PC-9 (cell line): ENCODE results near the gene PRAMEF14. TPM values are rescaled to one million over a fixed set of nuclear protein-coding genes. Genes with fewer than 3 reads are reported as not detected.
"Not testable (repeated sequence)": the region's sequence is repeated elsewhere in the genome, so short reads cannot be mapped to it uniquely, and the experiment has no call there.

Experiments used
- BruUV-seq: library from RNA; stranded (reverse); fragments of 400-500 nt; replicated peaks from 2 replicates; lab custom pipeline; 2021; lab: Mats Ljungman, UMichigan
- CTCF ChIA-PET: fragments of 300-600 bp; sonication (Branson Sonifier 250); formaldehyde crosslinking; loops from one replicate; lab custom pipeline; 2022; ENCODE audit warnings: antibody characterized with exemption; lab: Charles Lee
- POLR2A ChIA-PET: fragments of 300-600 bp; sonication (Branson Sonifier 250); formaldehyde crosslinking; loops from one replicate; lab custom pipeline; 2022; ENCODE audit warnings: antibody characterized with exemption; ENCODE audit not compliant: unreplicated experiment; lab: Charles Lee
- DNase-seq, 2 experiments: peaks; one replicate each; pipeline versions ENCODE4 v3.0.0 to v3.0.0-alpha.2; 2015 to 2022; ENCODE audit warnings: mixed read lengths in 1 of 2
- H2AFZ ChIP-seq: fragments of 200-600 bp; sonication (generic); 2 replicates; pipeline ENCODE4 v1.8.1; 2017; ENCODE audit warnings: antibody characterized with exemption
- H3F3A ChIP-seq: fragments of 200-600 bp; sonication (generic); 2 replicates; pipeline ENCODE4 v1.8.1; 2017; ENCODE audit warnings: antibody characterized with exemption, mild to moderate bottlenecking, low read depth; ENCODE audit not compliant: insufficient read depth
- H3K27ac ChIP-seq: fragments of 200-600 bp; sonication (generic); 2 replicates; pipeline ENCODE4 v1.6.1; 2016; ENCODE audit warnings: mixed run types
- H3K27me3 ChIP-seq: fragments of 200-600 bp; sonication (generic); 2 replicates; pipeline ENCODE4 v1.6.1; 2016; ENCODE audit warnings: low read depth, mixed run types; ENCODE audit not compliant: insufficient read depth
- H3K36me3 ChIP-seq: fragments of 200-600 bp; sonication (generic); 2 replicates; pipeline ENCODE4 v1.6.1; 2016; ENCODE audit warnings: low read depth, mixed run types
- H3K4me1 ChIP-seq: fragments of 200-600 bp; sonication (generic); replicated peaks from 2 replicates; pipeline ENCODE4 v1.6.1; 2016; ENCODE audit warnings: mixed run types; ENCODE audit not compliant: insufficient read depth
- H3K4me2 ChIP-seq: fragments of 200-600 bp; sonication (generic); 2 replicates; pipeline ENCODE4 v1.6.1; 2017; ENCODE audit warnings: mixed run types
- H3K4me3 ChIP-seq: fragments of 200-600 bp; sonication (generic); 2 replicates; pipeline ENCODE4 v1.6.1; 2016; ENCODE audit warnings: mixed run types
- H3K79me2 ChIP-seq: fragments of 200-600 bp; sonication (generic); 2 replicates; pipeline ENCODE4 v1.6.1; 2017; ENCODE audit warnings: low read depth, mixed run types
- H3K9me2 ChIP-seq: fragments of 200-600 bp; sonication (generic); 2 replicates; pipeline ENCODE4 v1.8.1; 2017; ENCODE audit warnings: mild to moderate bottlenecking; ENCODE audit not compliant: insufficient read depth
- H3K9me3 ChIP-seq: fragments of 200-600 bp; sonication (generic); 2 replicates; pipeline ENCODE4 v1.8.1; 2016; ENCODE audit warnings: low read depth; ENCODE audit not compliant: insufficient read depth
- H4K20me1 ChIP-seq: fragments of 200-600 bp; sonication (generic); 2 replicates; pipeline ENCODE4 v1.8.1; 2017; ENCODE audit not compliant: insufficient read depth
- intact Hi-C: fragments of 100-400 bp; cut with micrococcal nuclease; formaldehyde crosslinking; loops from one replicate; pipeline ENCODE4 v1.10.0; 2022; ENCODE audit not compliant: unreplicated experiment
- total RNA-seq: library from RNA; stranded (reverse); gene quantifications from 2 replicates; pipeline ENCODE4 v1.2.3, GENCODE V29; 2021

PRAMEF14 gene
- total RNA-seq, 1 experiment from 2014 or later, result not detected

DNA sequence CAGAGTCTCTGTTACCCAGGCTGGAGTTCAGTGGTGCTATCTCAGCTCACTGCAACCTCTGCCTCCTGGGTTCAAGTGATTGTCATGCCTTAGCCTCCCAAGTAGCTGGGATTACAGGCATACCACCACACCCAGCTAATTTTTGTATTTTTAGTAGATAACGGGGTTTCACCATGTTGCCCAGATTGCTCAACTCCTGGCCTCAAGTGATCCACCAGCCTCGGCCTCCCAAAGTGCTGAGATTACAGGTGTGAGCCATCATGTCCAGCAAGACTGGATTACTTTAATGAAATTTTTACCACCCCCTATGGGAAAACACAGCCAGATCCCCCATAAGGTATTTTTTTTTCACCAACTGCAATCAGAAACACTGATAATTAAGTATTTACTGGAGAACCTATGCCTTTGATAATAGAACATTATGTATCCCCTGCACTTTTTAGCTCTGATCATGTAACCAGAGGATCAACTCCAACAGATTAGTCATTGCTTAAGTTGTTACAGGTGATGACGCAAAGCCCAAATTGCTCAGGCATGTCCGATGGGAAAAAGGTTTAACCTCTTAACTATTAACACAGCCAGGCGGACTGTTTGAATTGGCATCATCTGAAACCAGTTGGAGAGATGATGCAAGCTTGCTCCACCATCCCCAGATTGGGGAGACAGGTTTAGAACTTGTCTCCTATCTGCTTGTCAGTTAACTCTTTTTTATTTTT lies 49.6 kb downstream of the PRAMEF14 start:
- H3K27ac ChIP-seq, H2AFZ ChIP-seq, H3K4me1 ChIP-seq, H3K4me2 ChIP-seq, H4K20me1 ChIP-seq, H3K9me3 ChIP-seq, H3K79me2 ChIP-seq, BruUV-seq, DNase-seq, H3K27me3 ChIP-seq, H3K4me3 ChIP-seq, H3F3A ChIP-seq, intact Hi-C loops, H3K36me3 ChIP-seq, H3K9me2 ChIP-seq, POLR2A ChIA-PET, CTCF ChIA-PET: not testable (repeated sequence)

Other genes with a start within 250 kb of the PRAMEF14 start
- not detected in 2 replicates for gene HNRNPCL2, start 230.3 kb downstream of the PRAMEF14 start, total RNA-seq
- gene PRAMEF26, start 191.1 kb downstream of the PRAMEF14 start, total RNA-seq, result not detected in 2 replicates
- not detected in 2 replicates for gene HNRNPCL4, start 181.5 kb downstream of the PRAMEF14 start, total RNA-seq
- gene PRAMEF9, start 175.3 kb downstream of the PRAMEF14 start, total RNA-seq, result not detected in 2 replicates
- gene PRAMEF13, start 145.7 kb downstream of the PRAMEF14 start, total RNA-seq, result not detected in 2 replicates
- gene PRAMEF18, start 121.0 kb downstream of the PRAMEF14 start, total RNA-seq, result not detected in 2 replicates
- gene PRAMEF5, start 92.9 kb downstream of the PRAMEF14 start, total RNA-seq, result not detected in 2 replicates
- not detected in 2 replicates for gene PRAMEF8, start 62.0 kb downstream of the PRAMEF14 start, total RNA-seq
- not detected in 2 replicates for gene PRAMEF33, start 43.6 kb downstream of the PRAMEF14 start, total RNA-seq
- not detected in 2 replicates for gene PRAMEF15, start 31.6 kb downstream of the PRAMEF14 start, total RNA-seq
- not detected in 2 replicates for gene PRAMEF19, start 24.8 kb upstream of the PRAMEF14 start, total RNA-seq
- gene PRAMEF17, start 42.5 kb upstream of the PRAMEF14 start, total RNA-seq, result not detected in 2 replicates
- not detected in 2 replicates for gene PRAMEF20, start 63.3 kb upstream of the PRAMEF14 start, total RNA-seq
- not detected in 2 replicates for gene LRRC38, start 166.9 kb upstream of the PRAMEF14 start, total RNA-seq
- not detected in 2 replicates for gene PDPN, start 236.7 kb upstream of the PRAMEF14 start, total RNA-seq